Left ventricle myocardium inferior (tissue), 1 donor: ENCODE data around the gene FKRP. TPM values are rescaled to one million over a fixed set of nuclear protein-coding genes. Genes with fewer than 3 reads are reported as not detected.

Experiments
- DNase-seq: peaks from one replicate; pipeline ENCODE4 v3.0.0-alpha.2; 2020
- H3K27ac ChIP-seq: fragments of 200-600 bp; replicated peaks from 2 replicates; pipeline ENCODE4 v1.8.0; 2021
- H3K27me3 ChIP-seq: fragments of 200-600 bp; 2 replicates; pipeline ENCODE4 v1.8.0; 2021; ENCODE audit warnings: low read depth
- H3K36me3 ChIP-seq: fragments of 200-600 bp; 2 replicates; pipeline ENCODE4 v1.8.0; 2021
- H3K4me1 ChIP-seq: fragments of 200-600 bp; 2 replicates; pipeline ENCODE4 v1.8.0; 2021
- H3K4me3 ChIP-seq: fragments of 200-600 bp; 2 replicates; pipeline ENCODE4 v1.8.0; 2021; ENCODE audit warnings: mild to moderate bottlenecking, moderate library complexity
- H3K9me3 ChIP-seq: fragments of 200-600 bp; replicated peaks from 2 replicates; pipeline ENCODE4 v1.8.0; 2021
- intact Hi-C: fragments of 100-400 bp; cut with micrococcal nuclease; formaldehyde crosslinking; loops from one replicate; pipeline ENCODE4 v1.11.0; 2022
- total RNA-seq: library from RNA; stranded (reverse); fragmentation: NEBNext Ultra II Directional; extraction: Animal tissue kit (Norgen Biotek cat#: 25700); gene quantifications from one replicate; pipeline ENCODE4 v1.2.1, GENCODE V29; 2021
- TF ChIP-seq, protein P1 (sequence below): fragments of 200-600 bp; IDR thresholded peaks from 2 replicates; pipeline ENCODE4 v1.8.0; 2021; ENCODE audit warnings: antibody characterized with exemption, mild to moderate bottlenecking, borderline replicate concordance
- donor health status: DM: no; HTN: yes; CAD: no; lungs with severe emphysema.

Gene FKRP
- total RNA-seq, 1 donor from 2014 or later, result 15.6 TPM

DNA sequence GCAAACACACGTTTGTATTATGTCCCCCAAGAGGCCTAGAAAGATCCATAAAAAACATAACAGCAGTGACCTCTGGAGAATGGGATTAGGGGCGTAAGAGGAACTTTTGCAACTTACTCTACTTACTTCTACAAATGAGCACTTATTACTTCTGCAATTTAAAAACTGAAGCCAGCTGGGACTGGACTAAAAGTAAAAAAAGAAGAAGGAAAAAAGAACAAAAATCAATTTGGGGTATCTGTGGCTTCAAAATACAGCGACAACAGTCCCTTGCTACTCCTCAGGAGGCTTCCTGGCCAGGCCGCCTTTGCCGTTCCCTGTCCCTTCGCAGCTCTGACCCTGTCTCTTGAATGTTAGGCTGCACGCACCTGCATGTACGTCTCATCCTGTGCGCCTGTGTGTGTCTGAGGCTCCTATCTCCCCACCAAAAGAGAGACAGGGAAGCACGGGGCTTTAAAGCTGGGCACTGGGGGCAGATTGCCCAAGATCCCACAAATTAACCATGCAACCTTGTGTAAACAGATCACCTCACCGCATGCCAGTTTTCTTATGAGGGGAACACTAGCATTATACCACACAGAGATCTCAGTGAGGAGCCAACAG lies 12.1 kb upstream of the FKRP start:
- no peak for DNase-seq
- Histone ChIP-seq H3K27me3 (no peaks in the 10 kb centered on the region), H3K9me3 (no peaks in the 10 kb centered on the region), H3K27ac (peak overlapping the region; percentile 45), H3K36me3 (peaks cover 83% of the 10 kb centered on the region), H3K4me1 (peaks cover 53% of the 10 kb centered on the region), H3K4me3 (no peak overlapping the region)
- TF ChIP-seq, protein P1, sequence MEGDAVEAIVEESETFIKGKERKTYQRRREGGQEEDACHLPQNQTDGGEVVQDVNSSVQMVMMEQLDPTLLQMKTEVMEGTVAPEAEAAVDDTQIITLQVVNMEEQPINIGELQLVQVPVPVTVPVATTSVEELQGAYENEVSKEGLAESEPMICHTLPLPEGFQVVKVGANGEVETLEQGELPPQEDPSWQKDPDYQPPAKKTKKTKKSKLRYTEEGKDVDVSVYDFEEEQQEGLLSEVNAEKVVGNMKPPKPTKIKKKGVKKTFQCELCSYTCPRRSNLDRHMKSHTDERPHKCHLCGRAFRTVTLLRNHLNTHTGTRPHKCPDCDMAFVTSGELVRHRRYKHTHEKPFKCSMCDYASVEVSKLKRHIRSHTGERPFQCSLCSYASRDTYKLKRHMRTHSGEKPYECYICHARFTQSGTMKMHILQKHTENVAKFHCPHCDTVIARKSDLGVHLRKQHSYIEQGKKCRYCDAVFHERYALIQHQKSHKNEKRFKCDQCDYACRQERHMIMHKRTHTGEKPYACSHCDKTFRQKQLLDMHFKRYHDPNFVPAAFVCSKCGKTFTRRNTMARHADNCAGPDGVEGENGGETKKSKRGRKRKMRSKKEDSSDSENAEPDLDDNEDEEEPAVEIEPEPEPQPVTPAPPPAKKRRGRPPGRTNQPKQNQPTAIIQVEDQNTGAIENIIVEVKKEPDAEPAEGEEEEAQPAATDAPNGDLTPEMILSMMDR, result no peak
- intact Hi-C loops, result no loop called here

DNA sequence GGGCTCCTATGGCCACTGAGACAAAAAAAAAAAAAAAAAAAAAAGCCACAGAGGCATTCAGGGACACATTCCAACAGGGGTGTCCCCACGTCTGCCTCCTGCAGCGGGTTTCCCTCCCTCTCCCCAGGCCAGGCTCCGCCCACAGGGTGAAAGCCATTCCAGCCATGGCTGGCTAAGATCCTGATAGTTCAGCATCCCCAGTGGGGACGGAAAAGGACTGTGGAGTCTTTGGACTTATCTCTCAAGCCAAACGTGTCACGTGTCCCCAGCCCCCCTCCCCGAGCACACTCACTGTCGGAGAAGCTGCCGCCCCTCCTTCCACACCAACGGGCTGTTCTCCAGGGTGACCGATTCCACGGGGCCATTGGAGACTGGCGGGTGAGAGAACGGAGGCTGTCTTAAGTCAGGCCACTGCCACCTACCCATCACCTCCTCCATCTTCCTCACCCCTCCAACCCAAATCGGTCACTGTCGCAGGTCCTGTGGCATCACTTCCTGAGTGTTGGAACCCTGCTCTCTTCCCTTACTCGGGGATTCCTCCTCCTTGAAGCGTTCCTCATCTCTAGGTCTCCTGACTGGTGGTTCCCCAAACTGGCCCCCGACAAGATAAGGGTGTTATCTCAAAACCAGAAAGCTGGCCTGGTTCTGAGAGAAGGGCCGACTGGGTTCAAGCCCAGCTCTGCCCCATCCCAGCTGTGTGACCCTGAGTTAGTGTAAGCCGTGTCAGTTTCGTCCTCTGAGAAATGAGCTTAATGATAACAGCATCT lies 9.1 kb upstream of the FKRP start:
- Histone ChIP-seq H3K27ac (peak overlapping the region; percentile 47), H3K36me3 (peaks cover 54% of the 10 kb centered on the region)
- intact Hi-C loops, result no loop called here

DNA sequence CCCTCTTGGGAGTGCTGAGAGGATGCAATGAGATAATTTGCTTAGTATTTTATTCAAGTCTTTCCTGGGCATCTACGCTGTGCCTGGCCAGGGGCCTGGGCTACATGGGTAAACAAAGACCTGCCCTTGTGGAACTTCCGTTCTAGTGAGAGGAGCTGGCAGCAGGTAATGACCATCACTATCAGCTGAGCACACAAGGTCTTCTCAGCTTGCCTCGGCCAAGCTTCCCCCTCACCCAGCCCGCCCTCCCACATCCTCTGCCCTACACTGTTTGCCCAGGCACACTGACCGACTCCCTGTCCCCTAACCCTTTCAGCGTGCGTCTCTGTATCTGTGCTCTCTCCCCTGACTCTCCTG lies 8.6 kb upstream of the FKRP start:
- H3K4me1 ChIP-seq, result peaks cover 67% of the 10 kb centered on the region
- H3K9me3 ChIP-seq, result no peaks in the 10 kb centered on the region
- H3K27ac ChIP-seq, result peak overlapping the region; percentile 47
- TF ChIP-seq, protein P1, result no peak
- no peak overlapping the region for H3K4me3 ChIP-seq
- H3K27me3 ChIP-seq, result no peaks in the 10 kb centered on the region
- no peak for DNase-seq
- intact Hi-C loops, result no loop called here
- H3K36me3 ChIP-seq, result peaks cover 48% of the 10 kb centered on the region

More for the DNA sequence above, 9.1 kb upstream of the FKRP start:
- Histone ChIP-seq H3K4me3 (no peak overlapping the region), H3K27me3 (no peaks in the 10 kb centered on the region), H3K9me3 (no peaks in the 10 kb centered on the region), H3K4me1 (peaks cover 66% of the 10 kb centered on the region)
- peak; percentile 71 for DNase-seq
- TF ChIP-seq, protein P1, result no peak

DNA sequence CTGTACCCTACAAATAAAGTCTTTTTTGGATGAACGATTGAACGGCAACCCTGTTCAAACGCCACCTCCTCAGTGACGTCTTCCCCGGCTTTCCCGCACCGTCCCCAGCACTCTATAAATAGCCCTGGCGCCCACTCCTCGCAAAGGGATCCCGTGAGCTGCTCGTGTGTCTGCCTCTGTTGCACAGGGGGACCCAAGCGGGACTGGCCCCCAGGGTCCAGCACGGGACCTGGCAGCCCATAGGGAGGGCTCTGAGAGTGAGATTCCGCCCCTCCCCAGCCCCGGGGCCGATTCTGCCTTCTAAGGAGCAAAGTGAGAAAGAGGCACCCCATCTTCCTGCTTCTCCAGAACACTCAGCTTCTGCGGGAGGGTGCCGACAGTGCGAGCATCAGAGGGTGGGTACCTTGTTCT lies 8.1 kb upstream of the FKRP start:
- no peak for DNase-seq
- Histone ChIP-seq H3K4me3 (no peak overlapping the region), H3K4me1 (peaks cover 72% of the 10 kb centered on the region), H3K27ac (peak overlapping the region; percentile 47), H3K9me3 (no peaks in the 10 kb centered on the region), H3K36me3 (peaks cover 43% of the 10 kb centered on the region), H3K27me3 (no peaks in the 10 kb centered on the region)
- TF ChIP-seq, protein P1, result no peak
- intact Hi-C loops, result no loop called here

DNA sequence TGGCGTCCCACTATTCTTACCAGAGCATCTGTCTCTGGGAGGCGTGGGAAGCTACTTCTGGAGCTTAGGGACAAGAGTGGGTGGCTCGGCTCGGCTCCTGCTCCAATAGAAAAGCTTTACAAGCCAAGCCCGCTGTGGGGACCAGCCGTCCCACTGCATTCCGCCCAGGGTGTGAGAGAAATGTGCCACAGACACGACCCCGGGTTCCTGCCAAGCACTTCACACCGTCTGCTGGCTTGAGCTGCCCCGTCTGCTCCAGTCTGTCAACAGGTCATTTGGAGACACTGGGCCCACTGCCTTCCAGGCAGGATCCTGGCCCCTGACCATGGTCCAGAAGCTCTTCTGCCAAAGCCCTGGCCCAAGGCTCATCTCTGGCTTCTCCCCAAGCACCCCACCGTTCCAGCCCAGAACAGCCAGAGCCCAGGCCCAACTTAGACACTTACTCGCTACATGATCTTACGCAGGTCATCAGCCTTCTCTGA lies 6.5 kb upstream of the FKRP start:
- Histone ChIP-seq H3K36me3 (peaks cover 27% of the 10 kb centered on the region), H3K27me3 (no peaks in the 10 kb centered on the region), H3K4me1 (peaks cover 87% of the 10 kb centered on the region), H3K9me3 (no peaks in the 10 kb centered on the region), H3K4me3 (no peak overlapping the region), H3K27ac (peak overlapping the region; percentile 82)
- intact Hi-C loops, result no loop called here
- DNase-seq, result peak; percentile 90
- TF ChIP-seq, protein P1, result no peak
